HL-60 (cell line): ENCODE data around the gene NDUFA3.
A peak's percentile ranks its signal among the peaks of the same experiment; 100 is the strongest.

ENCODE experiments used
- DNase-seq, 2 experiments: peaks; one replicate each; pipeline ENCODE4 v3.0.0-alpha.2; 2010 to 2020; ENCODE audit warnings: low read depth in 1 of 2, low spot score in 1 of 2
- H3K27ac ChIP-seq: fragments of 250-450 bp; sonication (Bioruptor Pico); replicated peaks from 2 replicates; pipeline ENCODE4 v1.5.1; 2020; ENCODE audit warnings: mild to moderate bottlenecking, moderate library complexity
- H3K27me3 ChIP-seq: fragments of 250-450 bp; sonication (Bioruptor Pico); 2 replicates; pipeline ENCODE4 v1.5.1; 2021; ENCODE audit warnings: mild to moderate bottlenecking, moderate library complexity; ENCODE audit not compliant: insufficient read depth, poor library complexity, severe bottlenecking
- H3K4me3 ChIP-seq: replicated peaks from 2 replicates; pipeline ENCODE4 v1.5.1; 2011; ENCODE audit warnings: mild to moderate bottlenecking, control low read depth, low read length; ENCODE audit not compliant: insufficient read depth
- GABPA ChIP-seq: IDR thresholded peaks from 2 replicates; pipeline ENCODE4 v1.6.1; 2012; ENCODE audit warnings: low read depth
- POLR2AphosphoS5 ChIP-seq: IDR thresholded peaks from 2 replicates; pipeline ENCODE4 v1.6.1; 2012; ENCODE audit warnings: low read depth
- REST ChIP-seq: IDR thresholded peaks from 2 replicates; pipeline ENCODE4 v1.6.1; 2012; ENCODE audit warnings: low read depth; ENCODE audit not compliant: insufficient replicate concordance
- SPI1 ChIP-seq: IDR thresholded peaks from 2 replicates; pipeline ENCODE4 v1.6.1; 2012; ENCODE audit warnings: low read depth, mild to moderate bottlenecking, borderline replicate concordance
- TF ChIP-seq, protein P1 (sequence below): IDR thresholded peaks from one replicate; pipeline ENCODE4 v1.5.1; 2011; ENCODE audit warnings: low read length, control low read depth, inconsistent platforms; ENCODE audit not compliant: insufficient read depth

Gene NDUFA3

DNA sequence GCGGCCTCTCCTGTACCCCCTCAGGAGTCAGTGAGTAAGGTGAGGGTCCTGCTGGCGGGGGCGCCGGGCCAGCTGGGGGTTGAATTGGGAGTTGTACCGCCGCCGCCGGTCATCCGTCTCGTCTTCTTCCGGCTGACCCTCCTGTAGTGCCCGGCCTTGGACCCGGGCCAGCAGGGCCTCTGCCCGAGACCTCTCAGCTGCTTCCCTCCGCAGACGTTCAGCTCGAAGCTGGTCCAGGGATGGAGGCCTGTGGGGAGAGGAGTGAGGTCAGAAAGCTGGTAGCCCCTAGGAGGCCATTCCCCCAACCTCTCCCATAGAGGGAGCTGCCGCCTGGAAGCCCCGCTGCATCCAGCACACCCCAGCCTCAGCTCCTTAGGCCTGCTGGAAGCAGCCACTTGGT lies 53.0 kb downstream of the NDUFA3 start:
- TF ChIP-seq, protein P1, sequence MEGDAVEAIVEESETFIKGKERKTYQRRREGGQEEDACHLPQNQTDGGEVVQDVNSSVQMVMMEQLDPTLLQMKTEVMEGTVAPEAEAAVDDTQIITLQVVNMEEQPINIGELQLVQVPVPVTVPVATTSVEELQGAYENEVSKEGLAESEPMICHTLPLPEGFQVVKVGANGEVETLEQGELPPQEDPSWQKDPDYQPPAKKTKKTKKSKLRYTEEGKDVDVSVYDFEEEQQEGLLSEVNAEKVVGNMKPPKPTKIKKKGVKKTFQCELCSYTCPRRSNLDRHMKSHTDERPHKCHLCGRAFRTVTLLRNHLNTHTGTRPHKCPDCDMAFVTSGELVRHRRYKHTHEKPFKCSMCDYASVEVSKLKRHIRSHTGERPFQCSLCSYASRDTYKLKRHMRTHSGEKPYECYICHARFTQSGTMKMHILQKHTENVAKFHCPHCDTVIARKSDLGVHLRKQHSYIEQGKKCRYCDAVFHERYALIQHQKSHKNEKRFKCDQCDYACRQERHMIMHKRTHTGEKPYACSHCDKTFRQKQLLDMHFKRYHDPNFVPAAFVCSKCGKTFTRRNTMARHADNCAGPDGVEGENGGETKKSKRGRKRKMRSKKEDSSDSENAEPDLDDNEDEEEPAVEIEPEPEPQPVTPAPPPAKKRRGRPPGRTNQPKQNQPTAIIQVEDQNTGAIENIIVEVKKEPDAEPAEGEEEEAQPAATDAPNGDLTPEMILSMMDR: no peak
- TF ChIP-seq POLR2AphosphoS5 (peak; percentile 36; the same call in 1 of the 2 replicates), GABPA (no peak), SPI1 (no peak), REST (no peak)
- Histone ChIP-seq H3K27me3 (no peaks in the 10 kb centered on the region), H3K27ac (no peak overlapping the region), H3K4me3 (no peak overlapping the region)
- no peak for DNase-seq

- Histone ChIP-seq H3K27me3 (no peaks in the 10 kb centered on the region), H3K4me3 (no peak overlapping the region), H3K27ac (no peak overlapping the region)
- TF ChIP-seq POLR2AphosphoS5 (peak; percentile 58; the same call in 1 of the 2 replicates), SPI1 (no peak)
- DNase-seq: no peak
Observed at GRCh38 chr19:54156490-54156889, 53.8 kb downstream of the NDUFA3 start.

DNA sequence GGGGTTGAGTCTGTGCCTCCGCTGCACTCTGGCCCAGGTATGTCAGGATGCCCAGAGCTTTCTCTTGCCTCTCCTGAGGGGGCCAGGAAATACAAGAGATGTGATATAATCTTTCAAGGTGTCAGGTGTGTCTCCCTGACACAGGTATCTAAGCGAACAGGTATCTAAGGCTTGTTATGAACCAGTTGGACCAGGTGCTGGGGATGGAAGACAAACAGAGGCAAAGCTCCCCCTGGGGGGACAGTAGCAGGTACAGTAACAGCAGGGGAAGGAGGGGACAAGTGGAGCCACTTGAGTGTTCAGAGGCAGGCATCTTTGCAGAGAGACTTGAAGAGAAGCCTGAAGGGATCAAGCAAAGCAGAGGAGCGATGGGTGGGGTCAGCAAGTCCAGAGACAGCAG lies 54.3 kb downstream of the NDUFA3 start:
- no peaks in the 10 kb centered on the region for H3K27me3 ChIP-seq
- no peak for DNase-seq
- TF ChIP-seq, protein P1: no peak
- TF ChIP-seq GABPA (no peak), POLR2AphosphoS5 (no peak), SPI1 (no peak), REST (no peak)
- no peak overlapping the region for H3K4me3 ChIP-seq
- no peak overlapping the region for H3K27ac ChIP-seq
